Smooth muscle cell (in vitro differentiated cells): ENCODE results near the gene CDC42BPA. TPM values are rescaled to one million over a fixed set of nuclear protein-coding genes. Genes with fewer than 3 reads are reported as not detected.

ENCODE experiments used
- DNase-seq: peaks from one replicate; lab custom pipeline; 2025; ENCODE audit not compliant: unreplicated experiment; lab: John Stamatoyannopoulos, UW
- H2AFZ ChIP-seq: fragments of 200-600 bp; sonication (generic); 2 replicates; pipeline ENCODE4 v1.6.0; 2016; ENCODE audit warnings: antibody characterized with exemption, low read depth, mild to moderate bottlenecking
- H3F3A ChIP-seq: fragments of 200-600 bp; sonication (generic); 2 replicates; pipeline ENCODE4 v1.6.0; 2017; ENCODE audit warnings: antibody characterized with exemption, low read depth
- H3K27ac ChIP-seq: fragments of 200-600 bp; sonication (generic); 2 replicates; pipeline ENCODE4 v1.5.1; 2016; ENCODE audit warnings: low read depth, mild to moderate bottlenecking
- H3K27me3 ChIP-seq: fragments of 200-600 bp; sonication (generic); 2 replicates; pipeline ENCODE4 v1.6.1; 2016; ENCODE audit warnings: low read depth, mild to moderate bottlenecking
- H3K36me3 ChIP-seq: fragments of 200-600 bp; sonication (generic); 2 replicates; pipeline ENCODE4 v1.5.1; 2016; ENCODE audit warnings: low read depth
- H3K4me1 ChIP-seq: fragments of 200-600 bp; sonication (generic); 2 replicates; pipeline ENCODE4 v1.5.1; 2016; ENCODE audit warnings: low read depth
- H3K4me2 ChIP-seq: fragments of 200-600 bp; sonication (generic); 2 replicates; pipeline ENCODE4 v1.6.0; 2016; ENCODE audit warnings: mild to moderate bottlenecking
- H3K4me3 ChIP-seq: fragments of 200-600 bp; sonication (generic); 2 replicates; pipeline ENCODE4 v1.5.1; 2016; ENCODE audit warnings: mild to moderate bottlenecking
- H3K79me2 ChIP-seq: fragments of 200-600 bp; sonication (generic); 2 replicates; pipeline ENCODE4 v1.6.0; 2016; ENCODE audit warnings: low read depth, mild to moderate bottlenecking
- H3K9ac ChIP-seq: fragments of 200-600 bp; sonication (generic); 2 replicates; pipeline ENCODE4 v1.6.0; 2016; ENCODE audit warnings: low read depth
- H3K9me3 ChIP-seq: fragments of 200-600 bp; sonication (generic); replicated peaks from 2 replicates; pipeline ENCODE4 v1.5.1; 2016; ENCODE audit warnings: low read depth
- H4K20me1 ChIP-seq: fragments of 200-600 bp; sonication (generic); 2 replicates; pipeline ENCODE4 v1.6.0; 2016; ENCODE audit warnings: low read depth
- WGBS: methylation state at CpG from one replicate; pipeline ENCODE4 v1.1.7; 2016; ENCODE audit warnings: low lambda C conversion rate; 5-methylcytosine and 5-hydroxymethylcytosine counted together
- polyA plus RNA-seq: library from polyadenylated mRNA; unstranded; fragments of >200 nt; fragmentation: Nextera tagmentation; extraction: Ambion mirVana; gene quantifications from 2 replicates; pipeline ENCODE4 v1.2.1, GENCODE V29; 2016
- total RNA-seq: library from RNA; depleted of rRNA; stranded (reverse); fragments of >200 nt; gene quantifications from 2 replicates; pipeline ENCODE4 v1.2.3, GENCODE V29; 2014
- TF ChIP-seq, protein P1 (sequence below): fragments of 200-600 bp; sonication (generic); IDR thresholded peaks from 2 replicates; pipeline ENCODE4 v1.5.1; 2017; ENCODE audit warnings: borderline replicate concordance, mild to moderate bottlenecking, antibody characterized with exemption; ENCODE audit not compliant: insufficient read depth, poor library complexity, severe bottlenecking

CDC42BPA gene
- total and polyA plus RNA-seq, 2 experiments from 2014 or later, result 14.8 to 34.9 TPM

DNA sequence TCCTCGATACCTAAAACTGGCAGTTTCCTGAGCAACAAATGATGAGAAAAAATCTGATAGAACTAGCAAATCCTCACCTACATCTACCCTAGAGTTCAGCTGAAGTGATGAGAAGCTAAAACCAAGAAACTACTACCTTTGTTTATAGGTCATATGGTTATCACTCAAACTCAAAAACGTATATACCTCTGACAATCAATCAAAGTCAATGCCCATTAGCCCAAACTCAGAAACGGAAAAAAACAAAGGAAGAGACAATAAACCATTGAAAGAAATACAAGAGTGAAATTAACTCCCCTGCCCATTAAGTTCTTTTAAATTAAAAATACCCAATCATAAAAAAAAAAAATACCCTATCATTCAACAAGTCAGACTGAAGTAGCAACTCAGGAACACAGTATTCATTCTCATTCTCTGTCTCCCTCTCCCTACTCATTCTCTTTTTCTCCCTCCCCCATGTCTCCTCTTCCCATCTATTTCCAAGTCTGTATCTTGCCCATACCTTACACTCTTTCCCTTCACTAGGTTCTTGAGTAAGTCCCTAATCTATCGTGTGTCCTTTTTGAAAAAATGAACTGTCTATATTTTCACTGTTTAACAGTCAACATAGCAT lies 6.8 kb downstream of the CDC42BPA start:
- H3K4me1 ChIP-seq, result peaks cover 20% of the 10 kb centered on the region
- no peak for DNase-seq
- no peak overlapping the region for H3K27ac ChIP-seq
- no peaks in the 10 kb centered on the region for H3K27me3 ChIP-seq
- H3K9ac ChIP-seq, result no peak overlapping the region
- TF ChIP-seq, protein P1, sequence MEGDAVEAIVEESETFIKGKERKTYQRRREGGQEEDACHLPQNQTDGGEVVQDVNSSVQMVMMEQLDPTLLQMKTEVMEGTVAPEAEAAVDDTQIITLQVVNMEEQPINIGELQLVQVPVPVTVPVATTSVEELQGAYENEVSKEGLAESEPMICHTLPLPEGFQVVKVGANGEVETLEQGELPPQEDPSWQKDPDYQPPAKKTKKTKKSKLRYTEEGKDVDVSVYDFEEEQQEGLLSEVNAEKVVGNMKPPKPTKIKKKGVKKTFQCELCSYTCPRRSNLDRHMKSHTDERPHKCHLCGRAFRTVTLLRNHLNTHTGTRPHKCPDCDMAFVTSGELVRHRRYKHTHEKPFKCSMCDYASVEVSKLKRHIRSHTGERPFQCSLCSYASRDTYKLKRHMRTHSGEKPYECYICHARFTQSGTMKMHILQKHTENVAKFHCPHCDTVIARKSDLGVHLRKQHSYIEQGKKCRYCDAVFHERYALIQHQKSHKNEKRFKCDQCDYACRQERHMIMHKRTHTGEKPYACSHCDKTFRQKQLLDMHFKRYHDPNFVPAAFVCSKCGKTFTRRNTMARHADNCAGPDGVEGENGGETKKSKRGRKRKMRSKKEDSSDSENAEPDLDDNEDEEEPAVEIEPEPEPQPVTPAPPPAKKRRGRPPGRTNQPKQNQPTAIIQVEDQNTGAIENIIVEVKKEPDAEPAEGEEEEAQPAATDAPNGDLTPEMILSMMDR, result no peak
- H3F3A ChIP-seq, result no peaks in the 10 kb centered on the region
- H3K36me3 ChIP-seq, result no peaks in the 10 kb centered on the region
- peaks cover 95% of the 10 kb centered on the region for H4K20me1 ChIP-seq
- peaks cover 100% of the 10 kb centered on the region for H3K79me2 ChIP-seq
- 81% methylated on average over 4 of the region's 4 CpGs for WGBS
- H3K4me2 ChIP-seq, result no peak overlapping the region
- no peak overlapping the region for H3K4me3 ChIP-seq
- no peaks in the 10 kb centered on the region for H3K9me3 ChIP-seq
- H2AFZ ChIP-seq, result no peak overlapping the region

DNA sequence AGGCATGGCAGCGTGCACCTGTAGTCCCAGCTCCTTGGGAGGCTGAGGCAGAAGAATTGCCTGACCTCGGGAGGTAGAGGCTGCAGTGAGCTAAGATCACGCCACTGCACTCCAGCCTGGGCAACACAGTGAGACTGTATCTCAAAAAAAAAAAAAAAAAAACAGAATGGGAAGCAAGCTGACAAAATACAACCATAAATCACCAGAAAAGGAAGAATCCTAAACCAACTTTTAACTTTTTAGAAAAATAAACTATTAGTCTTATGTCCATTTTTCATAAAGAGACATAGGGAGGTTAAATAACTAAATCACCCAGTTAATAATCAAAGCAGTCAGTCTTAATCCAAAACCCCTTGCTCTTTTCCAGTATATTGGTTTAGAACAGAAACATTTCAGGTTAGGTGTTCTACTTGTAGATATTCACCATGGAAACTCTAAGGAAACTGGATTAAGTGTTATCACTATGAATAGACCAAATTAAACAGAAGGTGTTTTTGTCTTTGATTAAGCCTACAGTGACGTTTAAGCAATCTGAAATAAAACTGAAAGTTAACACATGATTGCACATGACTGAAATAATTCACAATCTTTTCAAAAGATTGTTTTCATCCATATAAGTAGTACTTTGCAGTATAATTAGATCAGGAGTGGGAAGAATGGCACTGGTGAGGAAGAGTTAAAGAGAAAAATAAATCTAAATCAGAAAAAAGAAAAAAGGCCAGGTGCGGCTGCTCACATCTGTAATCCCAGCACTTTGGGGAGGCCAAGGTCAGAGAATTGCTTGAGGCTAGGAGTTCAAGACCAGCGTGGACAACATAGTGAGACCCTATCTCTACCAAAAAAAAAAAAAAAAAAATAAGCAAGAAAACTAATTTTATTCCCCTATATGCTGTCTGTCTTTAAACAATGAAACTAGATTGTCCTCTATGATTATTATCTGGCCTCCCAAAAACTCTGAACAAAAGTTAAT lies 9.6 kb downstream of the CDC42BPA start:
- 89% methylated on average over 6 of the region's 6 CpGs for WGBS
- H2AFZ ChIP-seq, result no peak overlapping the region
- peaks cover 85% of the 10 kb centered on the region for H4K20me1 ChIP-seq
- H3K36me3 ChIP-seq, result no peaks in the 10 kb centered on the region
- no peak overlapping the region for H3K9ac ChIP-seq
- no peak overlapping the region for H3K27ac ChIP-seq
- no peaks in the 10 kb centered on the region for H3K9me3 ChIP-seq
- no peak overlapping the region for H3K4me2 ChIP-seq
- no peak overlapping the region for H3K4me3 ChIP-seq
- no peaks in the 10 kb centered on the region for H3K27me3 ChIP-seq
- H3K79me2 ChIP-seq, result peaks cover 93% of the 10 kb centered on the region
- DNase-seq, result no peak
- H3F3A ChIP-seq, result no peaks in the 10 kb centered on the region
- TF ChIP-seq, protein P1, result no peak
- peaks cover 7% of the 10 kb centered on the region for H3K4me1 ChIP-seq

GRCh38 chr1:227306689-227307088 lies 11.6 kb downstream of the CDC42BPA start:
- Histone ChIP-seq H2AFZ (no peak overlapping the region), H3K36me3 (no peaks in the 10 kb centered on the region), H3K9me3 (no peaks in the 10 kb centered on the region), H3K27ac (no peak overlapping the region), H3K4me3 (no peak overlapping the region), H3K79me2 (peaks cover 87% of the 10 kb centered on the region), H3K9ac (no peak overlapping the region), H3K4me2 (no peak overlapping the region), H3F3A (no peaks in the 10 kb centered on the region), H3K27me3 (no peaks in the 10 kb centered on the region), H4K20me1 (peaks cover 65% of the 10 kb centered on the region), H3K4me1 (no peaks in the 10 kb centered on the region)
- TF ChIP-seq, protein P1, result no peak
- no peak for DNase-seq
- WGBS, result 79% methylated on average over 3 of the region's 3 CpGs
